Activated CD8-positive, alpha-beta memory T cell treated with anti-CD3 and anti-CD28 coated beads, Interleukin-2, amount 50 U/mL, for 1 hour (primary cell): ENCODE results near the gene SPRR3.

Experiments used
- DNase-seq: peaks from one replicate; pipeline ENCODE4 v3.0.0-alpha.2; 2020; ENCODE audit errors: extremely low read depth

SPRR3 gene

GRCh38 chr1:153049211-153049610 lies 47.7 kb downstream of the SPRR3 start:
- DNase-seq = no peak
